NCI-H187 treated with DMSO at 0.1 percent for 48 hours (cell line): Measurements from ENCODE around the gene NDUFS6.

Source experiments
- DNase-seq: peaks from one replicate; lab custom pipeline; 2025; lab: John Stamatoyannopoulos, UW

The NDUFS6 gene

GRCh38 chr5:1853531-1853930 is 52.3 kb downstream of the NDUFS6 start:
- no peak for DNase-seq

- DNase-seq, result no peak
These were observed 53.9 kb downstream of the NDUFS6 start for GRCh38 chr5:1855075-1855474.

- DNase-seq, result no peak
These were observed 54.4 kb downstream of the NDUFS6 start for GRCh38 chr5:1855596-1855995.

- no peak for DNase-seq
These were observed 55.5 kb downstream of the NDUFS6 start for GRCh38 chr5:1856596-1857255.

- no peak for DNase-seq
These were observed 56.0 kb downstream of the NDUFS6 start for GRCh38 chr5:1857256-1857600.

GRCh38 chr5:1858436-1858835 is 57.2 kb downstream of the NDUFS6 start:
- DNase-seq, result no peak

- no peak for DNase-seq
These were observed 57.9 kb downstream of the NDUFS6 start for GRCh38 chr5:1859099-1859498.

GRCh38 chr5:1860021-1860610 is 58.9 kb downstream of the NDUFS6 start:
- no peak for DNase-seq

GRCh38 chr5:1860949-1861348 is 59.7 kb downstream of the NDUFS6 start:
- DNase-seq, result no peak

- DNase-seq, result no peak
These were observed 63.8 kb downstream of the NDUFS6 start for GRCh38 chr5:1864896-1865440.

- DNase-seq, result no peak
These were observed 64.3 kb downstream of the NDUFS6 start for GRCh38 chr5:1865486-1865885.
